Hepatocyte (in vitro differentiated cells): ENCODE data around the gene TANGO6.

Experiments
- EZH2 ChIP-seq: fragments of 200-600 bp; sonication (generic); IDR thresholded peaks from 2 replicates; pipeline ENCODE4 v1.6.1; 2016; ENCODE audit warnings: antibody characterized with exemption, mild to moderate bottlenecking, borderline replicate concordance
- TF ChIP-seq, protein P1 (sequence below): fragments of 200-600 bp; sonication (generic); IDR thresholded peaks from 2 replicates; pipeline ENCODE4 v1.5.1; 2016; ENCODE audit warnings: antibody characterized with exemption, mild to moderate bottlenecking; ENCODE audit not compliant: poor library complexity

DNA sequence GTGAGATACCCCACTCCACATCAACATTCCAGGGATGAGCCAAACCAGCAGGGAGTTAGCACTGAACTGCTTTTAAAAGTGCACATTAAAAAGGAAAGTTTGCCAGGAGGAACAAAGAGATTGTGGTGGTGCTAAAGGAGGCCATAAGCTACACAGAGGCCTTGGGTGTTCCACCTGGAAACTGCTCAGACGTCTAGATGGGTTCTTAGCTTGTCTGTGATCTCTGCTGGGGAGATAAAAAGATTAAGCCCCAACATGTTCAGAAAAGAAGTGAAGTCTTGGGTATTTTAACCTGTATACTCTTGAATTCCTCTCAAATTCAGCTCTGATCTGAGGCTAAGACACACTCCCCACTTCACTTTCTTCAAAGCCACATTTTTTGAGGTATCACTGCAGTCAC is 272.5 kb downstream of the TANGO6 start:
- TF ChIP-seq EZH2: no peak
- TF ChIP-seq, protein P1, sequence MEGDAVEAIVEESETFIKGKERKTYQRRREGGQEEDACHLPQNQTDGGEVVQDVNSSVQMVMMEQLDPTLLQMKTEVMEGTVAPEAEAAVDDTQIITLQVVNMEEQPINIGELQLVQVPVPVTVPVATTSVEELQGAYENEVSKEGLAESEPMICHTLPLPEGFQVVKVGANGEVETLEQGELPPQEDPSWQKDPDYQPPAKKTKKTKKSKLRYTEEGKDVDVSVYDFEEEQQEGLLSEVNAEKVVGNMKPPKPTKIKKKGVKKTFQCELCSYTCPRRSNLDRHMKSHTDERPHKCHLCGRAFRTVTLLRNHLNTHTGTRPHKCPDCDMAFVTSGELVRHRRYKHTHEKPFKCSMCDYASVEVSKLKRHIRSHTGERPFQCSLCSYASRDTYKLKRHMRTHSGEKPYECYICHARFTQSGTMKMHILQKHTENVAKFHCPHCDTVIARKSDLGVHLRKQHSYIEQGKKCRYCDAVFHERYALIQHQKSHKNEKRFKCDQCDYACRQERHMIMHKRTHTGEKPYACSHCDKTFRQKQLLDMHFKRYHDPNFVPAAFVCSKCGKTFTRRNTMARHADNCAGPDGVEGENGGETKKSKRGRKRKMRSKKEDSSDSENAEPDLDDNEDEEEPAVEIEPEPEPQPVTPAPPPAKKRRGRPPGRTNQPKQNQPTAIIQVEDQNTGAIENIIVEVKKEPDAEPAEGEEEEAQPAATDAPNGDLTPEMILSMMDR: no peak
